Tibial nerve (tissue), 4 donors: ENCODE results near the gene CSNK1A1L.
"Not testable (repeated sequence)": the region's sequence is repeated elsewhere in the genome, so short reads cannot be mapped to it uniquely, and the experiment has no call there.

Experiments used
- CTCF ChIP-seq, 5 experiments: fragments of 200-600 bp in 3 of 5; fragments of 450-650 bp in 2 of 5; sonication (generic) in 3 of 5; IDR thresholded peaks; one replicate each; pipeline ENCODE4 v1.5.1; 2016 to 2019; ENCODE audit warnings: antibody characterized with exemption in 5 of 5, mild to moderate bottlenecking in 3 of 5, moderate library complexity in 2 of 5
- EP300 ChIP-seq, 2 donors: sonication (generic); formaldehyde crosslinking; IDR thresholded peaks; one replicate each; pipeline ENCODE4 v1.6.1; 2017; ENCODE audit warnings: antibody characterized with exemption in 2 of 2, mild to moderate bottlenecking in 1 of 2

DNA sequence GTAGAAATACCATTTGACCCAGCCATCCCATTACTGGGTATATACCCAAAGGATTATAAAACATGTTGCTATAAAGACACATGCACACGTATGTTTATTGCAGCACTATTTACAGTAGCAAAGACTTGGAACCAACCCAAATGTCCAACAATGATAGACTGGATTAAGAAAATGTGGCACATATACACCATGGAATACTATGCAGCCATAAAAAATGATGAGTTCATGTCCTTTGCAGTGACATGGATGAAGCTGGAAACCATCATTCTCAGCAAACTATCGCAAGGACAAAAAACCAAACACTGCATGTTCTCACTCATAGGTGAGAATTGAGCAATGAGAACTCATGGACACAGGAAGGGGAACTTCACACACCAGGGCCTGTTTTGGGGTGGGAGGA lies 49.2 kb downstream of the CSNK1A1L start:
- TF ChIP-seq CTCF, EP300 (IDR thresholded peaks at IDR 0.05): not testable (repeated sequence)
